Breast epithelium (tissue), 4 donors: Measurements from ENCODE around the gene SPG7. TPM values are rescaled to one million over a fixed set of nuclear protein-coding genes. Genes with fewer than 3 reads are reported as not detected.

Experiments used
- DNase-seq, 2 donors: peaks; one replicate each; pipeline ENCODE4 v3.0.0-alpha.2; 2019; ENCODE audit warnings: low spot score in 2 of 2
- H3K27ac ChIP-seq, 2 donors: fragments of 200-600 bp; sonication (generic) in 1 of 2; one replicate each; pipeline ENCODE4 v1.5.1; 2016 to 2019; ENCODE audit warnings: mild to moderate bottlenecking in 1 of 2
- H3K27me3 ChIP-seq, 2 donors: fragments of 200-600 bp; sonication (generic) in 1 of 2; one replicate each; pipeline versions ENCODE4 v1.5.1 to v1.6.0; 2017 to 2019; ENCODE audit warnings: control low read depth in 1 of 2, mild to moderate bottlenecking in 1 of 2
- H3K36me3 ChIP-seq: fragments of 200-600 bp; one replicate; pipeline ENCODE4 v1.5.1; 2019
- H3K4me1 ChIP-seq, 2 donors: fragments of 200-600 bp; sonication (generic); one replicate each; pipeline ENCODE4 v1.5.1; 2016 to 2019; ENCODE audit warnings: control low read depth in 1 of 2
- H3K4me3 ChIP-seq, 3 donors: fragments of 200-600 bp; sonication (generic); 1 replicate in 2 of 3; 2 replicates in 1 of 3; pipeline ENCODE4 v1.5.1; 2016 to 2019; ENCODE audit warnings: mild to moderate bottlenecking in 3 of 3, moderate library complexity in 2 of 3
- H3K9me3 ChIP-seq, 2 donors: fragments of 200-600 bp; sonication (generic) in 1 of 2; one replicate each; pipeline ENCODE4 v1.5.1; 2016 to 2019; ENCODE audit warnings: control low read depth in 1 of 2
- POLR2A ChIP-seq: fragments of 450-650 bp; IDR thresholded peaks from one replicate; pipeline ENCODE4 v1.6.1; 2016; ENCODE audit warnings: antibody characterized with exemption, mild to moderate bottlenecking, moderate library complexity
- POLR2AphosphoS5 ChIP-seq, 3 donors: sonication (generic); formaldehyde crosslinking; IDR thresholded peaks; one replicate each; pipeline ENCODE4 v1.6.1; 2017; ENCODE audit warnings: antibody characterized with exemption in 3 of 3
- intact Hi-C: fragments of 100-400 bp; cut with DNase I; formaldehyde crosslinking; loops from one replicate; pipeline ENCODE4 v1.15.1; 2023; ENCODE audit warnings: low total_unique reads
- total RNA-seq, 3 donors: library from RNA; depleted of rRNA; stranded (reverse); fragments of >200 nt; gene quantifications; one replicate each; pipeline ENCODE4 v1.1.0, GENCODE V29; 2016
- TF ChIP-seq, protein P1 (sequence below), 3 donors: fragments of 450-650 bp; IDR thresholded peaks; one replicate each; pipeline ENCODE4 v1.5.1; 2016 to 2017; ENCODE audit warnings: antibody characterized with exemption in 3 of 3, mild to moderate bottlenecking in 3 of 3, moderate library complexity in 3 of 3

Gene SPG7
- total RNA-seq, 3 donors from 2014 or later, result 104 to 126 (median 118) TPM

DNA sequence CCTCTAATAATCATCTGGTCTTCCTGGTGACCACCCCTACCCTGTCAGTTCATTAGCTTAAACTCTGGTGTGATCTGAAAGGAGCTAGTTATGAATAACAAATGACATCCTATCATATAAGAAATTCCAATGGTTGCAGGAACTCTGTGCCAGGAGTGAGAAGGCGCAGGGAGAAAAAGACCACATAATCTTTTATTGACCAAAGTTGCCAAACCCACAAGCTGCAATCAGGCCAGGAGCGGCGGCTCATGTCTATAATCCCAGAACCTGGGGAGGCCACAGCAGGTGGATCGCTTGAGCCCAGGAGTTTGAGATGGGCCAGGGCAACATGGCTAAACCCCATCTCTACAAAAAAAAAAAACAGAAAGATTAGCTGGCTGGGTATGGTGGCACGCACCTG is 41.3 kb upstream of the SPG7 start:
- Histone ChIP-seq H3K9me3 (no peaks in the 10 kb centered on the region), H3K36me3 (no peaks in the 10 kb centered on the region), H3K27ac (no peak overlapping the region), H3K4me1 (no peaks in the 10 kb centered on the region), H3K4me3 (no peak overlapping the region), H3K27me3 (no peaks in the 10 kb centered on the region)
- DNase-seq, result no peak
- intact Hi-C loops, result no loop called here
- no peak for TF ChIP-seq POLR2AphosphoS5 (IDR thresholded peaks at IDR 0.05)
- TF ChIP-seq, protein P1, sequence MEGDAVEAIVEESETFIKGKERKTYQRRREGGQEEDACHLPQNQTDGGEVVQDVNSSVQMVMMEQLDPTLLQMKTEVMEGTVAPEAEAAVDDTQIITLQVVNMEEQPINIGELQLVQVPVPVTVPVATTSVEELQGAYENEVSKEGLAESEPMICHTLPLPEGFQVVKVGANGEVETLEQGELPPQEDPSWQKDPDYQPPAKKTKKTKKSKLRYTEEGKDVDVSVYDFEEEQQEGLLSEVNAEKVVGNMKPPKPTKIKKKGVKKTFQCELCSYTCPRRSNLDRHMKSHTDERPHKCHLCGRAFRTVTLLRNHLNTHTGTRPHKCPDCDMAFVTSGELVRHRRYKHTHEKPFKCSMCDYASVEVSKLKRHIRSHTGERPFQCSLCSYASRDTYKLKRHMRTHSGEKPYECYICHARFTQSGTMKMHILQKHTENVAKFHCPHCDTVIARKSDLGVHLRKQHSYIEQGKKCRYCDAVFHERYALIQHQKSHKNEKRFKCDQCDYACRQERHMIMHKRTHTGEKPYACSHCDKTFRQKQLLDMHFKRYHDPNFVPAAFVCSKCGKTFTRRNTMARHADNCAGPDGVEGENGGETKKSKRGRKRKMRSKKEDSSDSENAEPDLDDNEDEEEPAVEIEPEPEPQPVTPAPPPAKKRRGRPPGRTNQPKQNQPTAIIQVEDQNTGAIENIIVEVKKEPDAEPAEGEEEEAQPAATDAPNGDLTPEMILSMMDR (IDR thresholded peaks at IDR 0.05), result no peak
- no peak for TF ChIP-seq POLR2A

DNA sequence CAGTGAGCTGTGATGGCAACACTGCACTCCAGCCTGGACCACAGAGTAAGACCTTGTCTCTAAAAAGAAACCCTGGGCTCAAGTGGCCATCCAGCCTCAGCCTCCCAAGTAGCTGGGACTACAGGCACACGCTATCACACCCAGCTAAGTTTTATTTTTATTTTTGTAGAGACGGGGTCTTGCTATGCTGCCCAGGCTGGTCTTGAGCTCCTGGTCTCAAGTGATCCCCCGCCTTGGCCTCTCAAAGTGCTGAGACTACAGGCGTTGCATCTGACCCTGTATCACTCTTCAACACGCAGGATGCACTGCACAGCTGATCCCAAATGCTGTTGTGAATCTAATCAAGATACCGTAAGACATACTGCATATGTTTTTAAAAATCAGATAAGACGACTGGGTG is 40.8 kb upstream of the SPG7 start:
- Histone ChIP-seq H3K4me3 (no peak overlapping the region), H3K4me1 (no peaks in the 10 kb centered on the region), H3K27ac (no peak overlapping the region), H3K27me3 (no peaks in the 10 kb centered on the region), H3K9me3 (no peaks in the 10 kb centered on the region), H3K36me3 (no peaks in the 10 kb centered on the region)
- DNase-seq, result no peak
- TF ChIP-seq POLR2AphosphoS5 (IDR thresholded peaks at IDR 0.05) (no peak), POLR2A (no peak)
- TF ChIP-seq, protein P1 (IDR thresholded peaks at IDR 0.05), result no peak
- intact Hi-C loops, result no loop called here

DNA sequence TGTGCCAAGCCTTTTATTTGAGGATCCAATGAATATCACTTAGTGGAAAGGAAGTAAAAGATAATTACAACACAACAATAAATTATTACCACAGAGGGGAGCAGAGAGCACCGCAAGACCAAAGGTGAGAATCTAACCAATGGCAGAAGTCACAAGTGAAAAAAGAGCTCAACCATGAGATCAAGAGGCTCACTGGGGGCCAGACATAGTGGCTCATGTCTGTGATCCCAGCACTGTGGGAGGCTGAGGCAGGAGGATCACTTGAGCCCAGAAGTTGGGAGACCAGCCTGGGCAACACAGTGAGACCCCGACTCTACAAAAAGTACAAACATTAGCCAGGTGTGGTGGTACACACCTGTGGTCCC is 35.5 kb upstream of the SPG7 start:
- H3K27ac ChIP-seq, result no peak overlapping the region
- H3K36me3 ChIP-seq, result no peaks in the 10 kb centered on the region
- H3K9me3 ChIP-seq, result no peaks in the 10 kb centered on the region
- no peak for DNase-seq
- no peak overlapping the region for H3K4me3 ChIP-seq
- H3K27me3 ChIP-seq, result no peaks in the 10 kb centered on the region
- intact Hi-C loops, result no loop called here
- no peak for TF ChIP-seq POLR2A
- TF ChIP-seq, protein P1 (IDR thresholded peaks at IDR 0.05), result no peak
- H3K4me1 ChIP-seq, result peaks cover 4 to 5% of the 10 kb centered on the region in 2 donors

DNA sequence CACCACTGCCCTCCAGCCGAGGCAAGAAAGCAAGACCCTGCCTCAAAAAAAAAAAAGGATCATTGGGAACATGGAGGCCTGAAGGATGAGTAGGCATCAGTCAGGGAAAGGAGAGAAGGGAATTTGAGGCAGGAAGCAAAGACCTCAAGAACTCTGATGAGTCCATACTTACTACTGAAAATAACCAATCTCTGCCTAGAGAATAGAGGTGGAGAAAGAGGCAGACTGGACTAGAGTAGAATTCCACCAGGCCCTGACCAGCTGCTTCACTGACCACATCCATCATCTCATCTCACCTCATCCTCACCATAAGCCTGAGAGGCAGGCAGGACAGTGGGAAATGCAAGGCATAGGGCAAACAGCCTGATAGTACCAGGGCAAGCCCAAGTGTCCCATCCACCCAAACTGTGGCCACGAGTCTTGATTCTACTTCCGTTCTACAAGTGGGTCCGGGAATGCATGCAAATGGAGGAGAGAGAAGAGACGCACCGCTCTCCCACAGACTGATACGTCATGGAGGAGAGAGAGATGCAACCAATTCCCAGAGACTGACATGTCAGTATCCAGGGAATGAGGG is 35.0 kb upstream of the SPG7 start:
- Histone ChIP-seq H3K36me3 (no peaks in the 10 kb centered on the region), H3K4me3 (no peak overlapping the region), H3K4me1 (peaks cover 4 to 5% of the 10 kb centered on the region in 2 donors), H3K9me3 (no peaks in the 10 kb centered on the region), H3K27me3 (no peaks in the 10 kb centered on the region), H3K27ac (no peak overlapping the region)
- no peak for TF ChIP-seq POLR2AphosphoS5 (IDR thresholded peaks at IDR 0.05)
- TF ChIP-seq, protein P1 (IDR thresholded peaks at IDR 0.05), result no peak
- intact Hi-C loops, result no loop called here
- no peak for DNase-seq

DNA sequence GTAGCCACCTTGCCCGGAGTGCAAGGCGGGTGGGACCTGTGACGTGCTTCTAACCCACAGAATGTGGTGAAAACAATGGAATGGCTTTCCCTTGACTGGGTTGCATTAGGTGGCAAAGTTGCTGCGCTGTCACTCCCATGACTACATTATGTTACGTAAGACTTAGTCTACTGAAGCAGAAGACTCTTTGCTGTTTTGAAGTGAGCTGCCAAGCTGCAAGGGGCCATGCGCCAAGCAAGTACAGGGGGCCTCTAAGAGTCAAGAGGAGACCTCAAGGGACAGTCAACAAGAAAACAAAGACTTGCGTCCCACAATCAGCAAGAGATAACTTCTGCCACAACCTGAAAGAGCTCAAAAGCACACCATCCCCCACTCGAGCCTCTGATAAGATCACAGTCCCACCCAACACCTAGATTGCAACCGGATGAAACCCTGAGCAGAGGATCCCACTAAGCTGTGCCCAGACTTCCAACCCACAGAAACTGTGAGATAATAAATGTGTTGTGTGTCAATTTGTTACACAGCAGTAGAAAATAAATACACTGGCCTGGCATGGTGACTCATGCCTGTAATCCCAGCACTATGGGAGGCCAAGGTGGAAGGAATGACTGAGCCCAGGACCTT is 34.3 kb upstream of the SPG7 start:
- intact Hi-C loops, result no loop called here
- Histone ChIP-seq H3K36me3 (no peaks in the 10 kb centered on the region), H3K4me3 (no peak overlapping the region), H3K27me3 (no peaks in the 10 kb centered on the region), H3K4me1 (peaks cover 4 to 5% of the 10 kb centered on the region in 2 donors), H3K9me3 (no peaks in the 10 kb centered on the region), H3K27ac (no peak overlapping the region)
- TF ChIP-seq, protein P1 (IDR thresholded peaks at IDR 0.05), result no peak
- TF ChIP-seq POLR2AphosphoS5 (IDR thresholded peaks at IDR 0.05) (no peak), POLR2A (no peak)
- no peak for DNase-seq
